Chondrocyte (in vitro differentiated cells): ENCODE data around the gene DTNBP1. TPM values are rescaled to one million over a fixed set of nuclear protein-coding genes. Genes with fewer than 3 reads are reported as not detected.

ENCODE experiments used
- DNase-seq: peaks from one replicate; pipeline ENCODE4 v3.0.0; 2021; ENCODE audit warnings: mixed read lengths, low spot score
- H3K27ac Mint-ChIP-seq: one replicate; pipeline ENCODE4 v1.8.0; 2021; ENCODE audit warnings: mild to moderate bottlenecking, moderate library complexity, mixed read lengths; ENCODE audit not compliant: unreplicated experiment
- H3K27me3 Mint-ChIP-seq: 2 replicates; pipeline ENCODE4 v1.8.0; 2021; ENCODE audit warnings: low read depth, mixed read lengths
- H3K36me3 Mint-ChIP-seq: 2 replicates; pipeline ENCODE4 v1.8.0; 2021; ENCODE audit warnings: low read depth, mixed read lengths
- H3K4me1 Mint-ChIP-seq: 2 replicates; pipeline ENCODE4 v1.8.0; 2021; ENCODE audit warnings: low read depth, mild to moderate bottlenecking, mixed read lengths
- H3K4me3 Mint-ChIP-seq: one replicate; pipeline ENCODE4 v1.8.0; 2021; ENCODE audit warnings: mild to moderate bottlenecking, moderate library complexity, mixed read lengths; ENCODE audit not compliant: unreplicated experiment
- H3K9me3 Mint-ChIP-seq: 2 replicates; pipeline ENCODE4 v1.8.0; 2021; ENCODE audit warnings: low read depth, mixed read lengths
- total RNA-seq: library from RNA; stranded (reverse); gene quantifications from 3 replicates; pipeline ENCODE4 v1.2.1, GENCODE V29; 2021
- TF ChIP-seq, protein P1 (sequence below): fragments of 200-600 bp; sonication (generic); IDR thresholded peaks from 2 replicates; pipeline ENCODE4 v1.5.0; 2021; ENCODE audit warnings: antibody characterized with exemption, mild to moderate bottlenecking, moderate library complexity

DTNBP1 gene
- total RNA-seq, 1 donor from 2014 or later, result 18.0 TPM

DNA sequence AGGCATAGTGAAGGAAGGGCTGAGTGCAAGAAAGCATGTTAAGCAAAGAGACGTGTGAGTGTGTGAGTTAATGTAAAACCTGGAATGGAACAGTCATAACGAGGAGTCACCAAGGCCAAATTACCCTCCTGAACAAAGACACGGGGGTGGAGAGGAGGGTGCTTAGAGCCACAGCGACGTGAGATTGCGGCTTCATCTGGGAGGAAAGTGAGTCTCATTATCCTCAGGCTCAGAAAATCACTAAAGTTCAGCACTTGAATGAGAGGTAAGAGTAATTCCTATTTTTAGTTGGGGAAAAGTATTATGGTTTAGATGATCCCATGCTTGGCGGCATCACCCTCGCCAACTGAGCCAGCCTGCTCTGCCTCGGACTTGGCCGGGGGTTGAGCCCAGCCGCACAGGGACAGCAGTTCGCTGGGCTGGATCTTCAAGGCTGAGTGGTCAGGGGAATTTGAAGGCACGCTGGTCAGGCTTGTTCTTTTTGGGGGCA is 136.6 kb downstream of the DTNBP1 start:
- Mint-ChIP-seq H3K27ac (no peak overlapping the region), H3K9me3 (peaks cover 8% of the 10 kb centered on the region), H3K4me3 (no peak overlapping the region), H3K36me3 (peaks cover 40% of the 10 kb centered on the region), H3K27me3 (no peaks in the 10 kb centered on the region), H3K4me1 (no peaks in the 10 kb centered on the region)
- TF ChIP-seq, protein P1, sequence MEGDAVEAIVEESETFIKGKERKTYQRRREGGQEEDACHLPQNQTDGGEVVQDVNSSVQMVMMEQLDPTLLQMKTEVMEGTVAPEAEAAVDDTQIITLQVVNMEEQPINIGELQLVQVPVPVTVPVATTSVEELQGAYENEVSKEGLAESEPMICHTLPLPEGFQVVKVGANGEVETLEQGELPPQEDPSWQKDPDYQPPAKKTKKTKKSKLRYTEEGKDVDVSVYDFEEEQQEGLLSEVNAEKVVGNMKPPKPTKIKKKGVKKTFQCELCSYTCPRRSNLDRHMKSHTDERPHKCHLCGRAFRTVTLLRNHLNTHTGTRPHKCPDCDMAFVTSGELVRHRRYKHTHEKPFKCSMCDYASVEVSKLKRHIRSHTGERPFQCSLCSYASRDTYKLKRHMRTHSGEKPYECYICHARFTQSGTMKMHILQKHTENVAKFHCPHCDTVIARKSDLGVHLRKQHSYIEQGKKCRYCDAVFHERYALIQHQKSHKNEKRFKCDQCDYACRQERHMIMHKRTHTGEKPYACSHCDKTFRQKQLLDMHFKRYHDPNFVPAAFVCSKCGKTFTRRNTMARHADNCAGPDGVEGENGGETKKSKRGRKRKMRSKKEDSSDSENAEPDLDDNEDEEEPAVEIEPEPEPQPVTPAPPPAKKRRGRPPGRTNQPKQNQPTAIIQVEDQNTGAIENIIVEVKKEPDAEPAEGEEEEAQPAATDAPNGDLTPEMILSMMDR, result no peak
- DNase-seq, result no peak

DNA sequence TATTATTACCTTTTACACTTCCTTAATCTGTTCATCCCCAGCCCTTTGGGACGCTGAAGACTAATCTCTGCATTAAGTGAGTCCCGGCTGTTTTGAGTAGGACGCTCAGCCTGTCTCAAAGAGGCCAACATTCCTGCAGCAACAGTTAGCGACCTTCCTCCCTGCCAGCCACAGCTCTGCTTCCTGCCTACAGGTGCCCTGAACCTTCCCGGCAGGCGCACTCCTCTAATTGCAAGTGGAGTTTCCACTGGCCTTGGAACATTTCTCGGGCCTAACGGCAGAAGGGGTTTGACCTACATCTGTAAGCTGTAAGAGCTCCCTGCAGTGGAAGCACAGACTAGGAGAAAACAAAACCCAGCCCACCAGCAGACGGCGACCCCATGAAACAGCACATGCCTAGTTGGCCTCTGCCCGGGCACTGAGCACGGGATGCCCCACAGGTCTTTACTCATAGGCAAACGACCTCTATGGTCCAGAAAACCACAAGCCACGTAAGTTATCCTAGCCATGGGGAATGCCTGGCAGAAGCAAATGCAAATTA is 137.9 kb downstream of the DTNBP1 start:
- no peak overlapping the region for H3K27ac Mint-ChIP-seq
- H3K27me3 Mint-ChIP-seq, result no peaks in the 10 kb centered on the region
- H3K4me1 Mint-ChIP-seq, result no peaks in the 10 kb centered on the region
- no peak for DNase-seq
- peaks cover 40% of the 10 kb centered on the region for H3K36me3 Mint-ChIP-seq
- H3K4me3 Mint-ChIP-seq, result no peak overlapping the region
- TF ChIP-seq, protein P1, result no peak
- H3K9me3 Mint-ChIP-seq, result peaks cover 8% of the 10 kb centered on the region

DNA sequence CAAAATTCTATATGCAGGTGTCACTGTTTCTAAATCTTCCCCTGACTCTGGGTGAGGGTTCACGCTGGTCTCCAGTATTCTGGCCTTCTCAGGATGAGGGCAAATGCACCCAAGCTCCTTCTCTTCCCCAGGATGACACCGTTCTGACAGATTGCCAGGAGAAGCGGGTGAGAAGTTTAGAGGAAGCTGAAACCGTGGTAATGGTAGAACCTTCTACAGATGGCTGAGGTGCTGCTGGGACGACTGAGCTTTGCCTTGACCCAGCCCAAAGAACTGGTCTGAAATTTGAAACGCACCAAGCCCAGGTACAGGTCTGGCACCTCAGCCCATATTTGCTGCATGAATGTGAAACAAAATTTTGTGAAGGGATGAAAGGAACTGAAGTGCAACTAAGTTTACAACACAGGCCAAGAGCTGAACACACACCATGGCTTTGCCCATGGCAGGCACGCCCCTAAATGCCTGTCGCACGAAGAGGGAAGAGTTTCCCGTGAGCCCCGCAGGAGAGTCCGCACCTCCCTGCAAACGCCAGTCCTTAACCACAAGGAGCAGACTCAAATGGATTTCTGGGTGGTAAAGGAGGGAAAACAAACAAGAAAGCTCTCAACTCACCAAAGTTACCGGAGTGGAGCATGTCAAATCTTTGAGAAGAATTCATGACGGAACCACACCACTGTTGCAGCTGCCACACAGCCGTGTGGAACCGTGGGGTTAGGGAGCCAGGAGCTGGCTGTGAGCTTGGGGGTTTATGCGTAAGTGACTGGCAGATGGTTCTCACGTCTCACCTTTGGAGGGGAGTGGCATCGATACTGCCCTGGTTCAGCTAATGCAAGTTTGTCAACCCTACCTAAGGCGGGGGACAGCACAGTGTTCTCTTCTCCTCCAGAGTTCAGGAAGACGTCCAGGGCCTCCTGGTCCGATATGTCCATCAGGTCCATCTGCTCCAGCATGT is 138.9 kb downstream of the DTNBP1 start:
- Mint-ChIP-seq H3K4me1 (no peaks in the 10 kb centered on the region), H3K27ac (no peak overlapping the region), H3K27me3 (no peaks in the 10 kb centered on the region), H3K4me3 (no peak overlapping the region), H3K9me3 (peaks cover 8% of the 10 kb centered on the region), H3K36me3 (peaks cover 45% of the 10 kb centered on the region)
- DNase-seq, result no peak
- TF ChIP-seq, protein P1, result no peak

DNA sequence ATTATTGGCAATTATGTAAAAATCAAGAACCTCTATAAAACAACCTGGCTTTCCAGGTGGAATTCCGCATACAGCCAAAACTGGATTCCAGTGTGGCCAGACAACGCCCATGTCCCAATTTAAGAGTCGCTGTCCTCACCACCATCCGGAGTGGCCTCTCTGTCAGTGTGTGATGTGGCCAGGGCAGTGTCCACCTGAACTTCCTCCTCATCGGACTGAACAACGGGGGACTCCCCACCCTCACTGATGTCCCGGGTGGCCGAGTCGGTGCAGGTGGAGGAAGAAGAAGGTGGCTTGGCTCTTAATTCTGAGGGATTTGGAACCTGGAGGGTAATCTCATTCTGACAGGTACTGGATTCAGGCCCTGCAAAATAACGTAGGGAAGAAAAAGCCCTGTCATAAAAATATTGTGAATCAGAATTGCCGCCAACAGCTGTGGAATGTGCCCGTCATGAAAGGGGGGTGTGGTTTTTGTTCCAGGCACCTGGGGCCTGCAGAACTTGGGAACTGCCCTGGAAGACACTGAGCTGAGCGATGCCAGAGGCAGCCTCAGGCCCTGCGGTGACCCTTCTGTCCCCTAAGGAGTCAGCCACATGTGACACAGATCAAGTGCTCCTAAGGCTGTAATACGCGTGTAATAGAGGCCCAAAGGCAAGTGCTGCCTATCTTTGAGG is 139.8 kb downstream of the DTNBP1 start:
- DNase-seq, result no peak
- H3K9me3 Mint-ChIP-seq, result peaks cover 7% of the 10 kb centered on the region
- no peaks in the 10 kb centered on the region for H3K27me3 Mint-ChIP-seq
- no peak overlapping the region for H3K27ac Mint-ChIP-seq
- no peak overlapping the region for H3K4me3 Mint-ChIP-seq
- peaks cover 46% of the 10 kb centered on the region for H3K36me3 Mint-ChIP-seq
- H3K4me1 Mint-ChIP-seq, result no peaks in the 10 kb centered on the region
- TF ChIP-seq, protein P1, result no peak

DNA sequence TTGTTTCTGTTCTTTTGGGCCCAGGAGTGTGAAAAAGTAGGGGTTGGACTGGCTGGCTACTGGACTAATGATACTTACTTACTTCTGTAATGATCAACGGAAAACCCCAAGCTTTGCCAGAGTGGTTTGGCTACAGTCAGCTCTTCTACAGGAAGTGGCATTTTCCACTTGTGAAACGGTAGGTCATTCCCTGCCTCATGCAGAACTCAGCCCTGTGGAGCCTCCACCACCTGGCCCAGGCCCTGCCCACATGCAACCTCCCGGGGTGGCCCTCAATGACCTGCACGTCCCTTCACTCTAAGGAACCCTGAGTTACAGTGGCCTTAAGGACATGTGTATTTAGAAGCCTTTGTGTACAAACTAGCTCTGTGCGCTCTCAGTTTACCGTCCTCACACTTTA is 140.4 kb downstream of the DTNBP1 start:
- DNase-seq, result no peak
- peaks cover 40% of the 10 kb centered on the region for H3K36me3 Mint-ChIP-seq
- TF ChIP-seq, protein P1, result no peak
- H3K4me1 Mint-ChIP-seq, result no peaks in the 10 kb centered on the region
- H3K27me3 Mint-ChIP-seq, result no peaks in the 10 kb centered on the region
- no peak overlapping the region for H3K4me3 Mint-ChIP-seq
- peaks cover 1% of the 10 kb centered on the region for H3K9me3 Mint-ChIP-seq
- no peak overlapping the region for H3K27ac Mint-ChIP-seq
